Measurements from ENCODE around the gene BPIFA2. TPM values are rescaled to one million over a fixed set of nuclear protein-coding genes. Genes with fewer than 3 reads are reported as not detected.

Gene BPIFA2
- total RNA-seq, 1 donor from 2014 or later = not detected

DNA sequence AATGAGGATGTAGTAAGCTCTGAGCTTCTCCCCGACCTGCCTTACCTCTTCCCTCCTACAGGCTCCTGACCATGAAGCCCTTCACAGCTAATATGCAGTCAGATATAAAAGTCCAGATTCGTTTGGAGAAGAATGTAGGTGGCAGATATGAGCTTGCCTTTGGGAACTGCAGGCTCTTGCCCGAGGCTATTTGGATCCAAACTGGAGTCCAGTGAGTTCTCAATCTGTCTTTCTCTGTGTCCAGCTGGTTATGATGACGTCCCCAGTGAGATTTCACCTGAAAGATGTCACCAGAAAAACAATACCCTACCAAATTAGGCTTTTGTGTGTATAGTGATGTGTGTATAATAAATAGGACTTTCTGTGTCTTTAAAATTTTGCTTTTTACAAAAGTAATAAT lies 34.5 kb downstream of the BPIFA2 start:
- intact Hi-C loops (cut with DNase I) = no loop called here
- H3K9me3 ChIP-seq = no peaks in the 10 kb centered on the region
- TF ChIP-seq, protein P1, sequence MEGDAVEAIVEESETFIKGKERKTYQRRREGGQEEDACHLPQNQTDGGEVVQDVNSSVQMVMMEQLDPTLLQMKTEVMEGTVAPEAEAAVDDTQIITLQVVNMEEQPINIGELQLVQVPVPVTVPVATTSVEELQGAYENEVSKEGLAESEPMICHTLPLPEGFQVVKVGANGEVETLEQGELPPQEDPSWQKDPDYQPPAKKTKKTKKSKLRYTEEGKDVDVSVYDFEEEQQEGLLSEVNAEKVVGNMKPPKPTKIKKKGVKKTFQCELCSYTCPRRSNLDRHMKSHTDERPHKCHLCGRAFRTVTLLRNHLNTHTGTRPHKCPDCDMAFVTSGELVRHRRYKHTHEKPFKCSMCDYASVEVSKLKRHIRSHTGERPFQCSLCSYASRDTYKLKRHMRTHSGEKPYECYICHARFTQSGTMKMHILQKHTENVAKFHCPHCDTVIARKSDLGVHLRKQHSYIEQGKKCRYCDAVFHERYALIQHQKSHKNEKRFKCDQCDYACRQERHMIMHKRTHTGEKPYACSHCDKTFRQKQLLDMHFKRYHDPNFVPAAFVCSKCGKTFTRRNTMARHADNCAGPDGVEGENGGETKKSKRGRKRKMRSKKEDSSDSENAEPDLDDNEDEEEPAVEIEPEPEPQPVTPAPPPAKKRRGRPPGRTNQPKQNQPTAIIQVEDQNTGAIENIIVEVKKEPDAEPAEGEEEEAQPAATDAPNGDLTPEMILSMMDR (IDR thresholded peaks at IDR 0.05) = no peak
- TF ChIP-seq POLR2A (IDR thresholded peaks at IDR 0.05) (no peak), POLR2AphosphoS5 (IDR thresholded peaks at IDR 0.05; ENCODE audit: insufficient read depth in 1 of 2, low read depth in 1 of 2) (no peak)
- no peaks in the 10 kb centered on the region for H3K36me3 ChIP-seq
- no peaks in the 10 kb centered on the region for H3K4me1 ChIP-seq
- no peak overlapping the region for H3K4me3 ChIP-seq
- DNase-seq (ENCODE audit: extremely low spot score in 2 of 2) = no peak
- H3K27ac ChIP-seq = no peak overlapping the region
- no peaks in the 10 kb centered on the region for H3K27me3 ChIP-seq

DNA sequence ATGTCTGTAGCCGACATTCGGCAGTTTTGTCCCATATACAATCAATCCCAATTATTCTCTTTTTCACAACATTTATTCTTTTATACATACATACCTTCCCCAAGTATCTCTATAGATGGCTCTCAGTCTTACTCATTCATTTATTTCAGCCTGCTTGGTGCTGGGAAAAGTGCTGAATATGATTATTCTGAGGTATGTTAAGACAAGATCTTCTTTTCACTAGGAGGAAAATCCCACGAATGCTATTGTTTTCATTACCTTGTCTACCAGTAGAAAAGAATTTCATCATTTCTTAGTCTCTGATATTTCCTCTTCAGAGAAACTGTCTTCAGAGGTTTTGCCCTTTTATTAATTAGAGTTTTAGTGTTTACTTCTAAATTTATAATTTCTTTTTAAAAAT lies 35.5 kb downstream of the BPIFA2 start:
- Histone ChIP-seq H3K4me3 (no peak overlapping the region), H3K27me3 (no peaks in the 10 kb centered on the region), H3K36me3 (no peaks in the 10 kb centered on the region), H3K9me3 (no peaks in the 10 kb centered on the region), H3K27ac (no peak overlapping the region), H3K4me1 (no peaks in the 10 kb centered on the region)
- no peak for DNase-seq (ENCODE audit: extremely low spot score in 2 of 2)
- TF ChIP-seq POLR2A (IDR thresholded peaks at IDR 0.05) (no peak), POLR2AphosphoS5 (IDR thresholded peaks at IDR 0.05; ENCODE audit: insufficient read depth in 1 of 2, low read depth in 1 of 2) (no peak)
- TF ChIP-seq, protein P1 (IDR thresholded peaks at IDR 0.05) = no peak
- intact Hi-C loops (cut with DNase I) = no loop called here

DNA sequence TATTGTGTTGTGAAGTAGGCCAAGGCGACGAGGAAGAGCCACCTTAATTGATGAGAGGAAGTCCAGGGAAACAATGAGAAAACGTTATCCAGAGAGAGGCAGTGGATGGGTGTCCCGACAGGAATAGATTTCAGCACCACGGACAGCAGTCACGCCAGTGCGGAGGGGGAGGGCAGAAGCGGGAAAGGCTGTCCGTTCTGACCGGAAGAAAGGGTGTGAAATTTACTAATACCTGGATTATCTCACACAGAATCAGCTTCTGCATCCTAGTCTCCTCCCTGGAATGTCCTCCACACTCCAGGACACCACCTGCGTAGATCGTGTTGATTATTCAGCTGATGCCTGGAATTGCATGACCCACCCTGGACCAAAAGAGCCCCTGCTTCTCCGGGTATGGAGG lies 41.8 kb downstream of the BPIFA2 start:
- intact Hi-C loops (cut with DNase I) = no loop called here
- DNase-seq (ENCODE audit: extremely low spot score in 2 of 2) = no peak
- no peak overlapping the region for H3K27ac ChIP-seq
- no peaks in the 10 kb centered on the region for H3K9me3 ChIP-seq
- H3K27me3 ChIP-seq = no peaks in the 10 kb centered on the region
- H3K4me3 ChIP-seq = no peak overlapping the region
- no peak for TF ChIP-seq POLR2A (IDR thresholded peaks at IDR 0.05)
- no peak for TF ChIP-seq POLR2AphosphoS5 (IDR thresholded peaks at IDR 0.05; ENCODE audit: insufficient read depth in 1 of 2, low read depth in 1 of 2)
- TF ChIP-seq, protein P1 (IDR thresholded peaks at IDR 0.05) = no peak
- no peaks in the 10 kb centered on the region for H3K36me3 ChIP-seq
- H3K4me1 ChIP-seq = no peaks in the 10 kb centered on the region

DNA sequence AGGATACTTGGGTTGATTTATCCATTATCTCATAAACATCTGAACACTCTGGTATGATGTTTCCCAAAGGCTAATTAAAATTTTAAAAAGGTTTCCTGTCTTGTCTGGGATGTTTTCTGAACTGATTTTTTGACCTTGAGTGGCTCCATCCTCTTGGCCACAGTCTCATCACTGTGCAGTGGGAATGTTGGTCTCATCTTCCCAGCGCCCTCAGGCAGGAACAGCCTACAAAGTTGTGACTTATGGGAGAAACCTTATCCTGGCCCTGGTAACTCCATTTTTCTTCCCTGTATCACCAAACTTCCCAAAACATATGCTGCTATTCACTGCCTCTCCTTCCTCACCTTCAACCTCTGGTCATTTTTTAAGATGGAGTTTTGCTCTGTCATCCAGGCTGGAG lies 42.4 kb downstream of the BPIFA2 start:
- TF ChIP-seq POLR2AphosphoS5 (IDR thresholded peaks at IDR 0.05; ENCODE audit: insufficient read depth in 1 of 2, low read depth in 1 of 2) (no peak), POLR2A (IDR thresholded peaks at IDR 0.05) (no peak)
- TF ChIP-seq, protein P1 (IDR thresholded peaks at IDR 0.05) = no peak
- H3K9me3 ChIP-seq = no peaks in the 10 kb centered on the region
- no peaks in the 10 kb centered on the region for H3K36me3 ChIP-seq
- no peak overlapping the region for H3K4me3 ChIP-seq
- no peak for DNase-seq (ENCODE audit: extremely low spot score in 2 of 2)
- intact Hi-C loops (cut with DNase I) = no loop called here
- no peak overlapping the region for H3K27ac ChIP-seq
- no peaks in the 10 kb centered on the region for H3K4me1 ChIP-seq
- no peaks in the 10 kb centered on the region for H3K27me3 ChIP-seq

DNA sequence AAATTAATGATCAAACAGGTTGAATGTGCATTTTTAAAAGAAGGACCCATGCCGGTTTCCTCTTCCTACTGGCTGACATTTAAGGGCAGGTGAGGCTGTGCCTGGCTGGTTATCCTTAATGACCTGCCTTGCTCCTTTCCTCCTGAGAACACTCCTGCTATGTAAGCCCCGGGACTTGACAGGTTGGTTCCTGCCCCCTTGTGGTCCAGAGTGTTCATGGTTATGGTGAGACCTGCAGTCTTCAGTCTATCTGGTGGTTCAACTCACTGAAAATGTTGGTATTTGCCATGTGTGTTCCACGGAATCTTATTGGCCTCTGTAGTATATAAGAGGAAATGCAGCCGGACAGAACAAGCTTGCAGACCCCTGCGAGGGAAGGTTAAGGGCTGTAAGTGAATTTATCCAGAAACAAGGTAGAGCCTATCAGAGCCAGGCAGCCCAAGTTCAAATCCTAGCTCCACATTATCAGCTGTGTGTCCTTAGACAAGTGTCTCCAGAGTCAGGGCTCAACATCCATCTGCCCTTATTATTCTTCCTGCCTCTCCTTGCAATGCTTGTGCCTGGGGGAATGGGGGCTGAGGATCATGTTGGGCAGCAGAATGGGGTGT lies 44.0 kb downstream of the BPIFA2 start:
- DNase-seq (ENCODE audit: extremely low spot score in 2 of 2) = no peak
- intact Hi-C loops (cut with DNase I) = no loop called here
- Histone ChIP-seq H3K36me3 (no peaks in the 10 kb centered on the region), H3K27me3 (no peaks in the 10 kb centered on the region), H3K9me3 (no peaks in the 10 kb centered on the region), H3K4me1 (no peaks in the 10 kb centered on the region), H3K27ac (no peak overlapping the region), H3K4me3 (no peak overlapping the region)
- TF ChIP-seq, protein P1 (IDR thresholded peaks at IDR 0.05) = no peak
- TF ChIP-seq POLR2A (IDR thresholded peaks at IDR 0.05) (no peak), POLR2AphosphoS5 (IDR thresholded peaks at IDR 0.05; ENCODE audit: insufficient read depth in 1 of 2, low read depth in 1 of 2) (no peak)
